Activated T-cell treated with anti-CD3 and anti-CD28 coated beads for 4 hours (primary cell): ENCODE measurements around the gene RORC.
A peak's percentile ranks its signal among the peaks of the same experiment; 100 is the strongest.
"Not testable (repeated sequence)": the region's sequence is repeated elsewhere in the genome, so short reads cannot be mapped to it uniquely, and the experiment has no call there.

Experiments used
- DNase-seq: peaks from one replicate; pipeline ENCODE4 v3.0.0-alpha.2; 2020

The RORC gene

DNA sequence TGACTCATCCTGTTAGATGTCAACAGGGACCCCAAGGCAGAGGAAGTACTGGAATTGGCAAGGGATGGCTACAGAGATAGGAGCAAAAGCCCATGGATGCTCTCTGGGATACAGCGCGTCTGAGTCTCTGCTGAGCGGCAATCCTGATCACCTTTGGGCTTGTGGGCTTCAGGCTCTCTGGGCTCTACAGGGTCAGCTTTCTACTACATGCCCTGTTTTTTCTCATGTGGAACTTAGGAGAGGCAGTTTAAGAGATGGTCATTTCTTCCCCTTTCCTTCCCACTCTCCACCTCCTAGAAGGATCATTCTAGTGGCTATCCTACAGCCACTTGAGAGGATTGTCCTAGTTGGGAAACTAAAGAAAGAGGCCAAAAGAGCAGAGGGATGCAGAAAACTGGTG is 27.7 kb downstream of the RORC start:
- no peak for DNase-seq

DNA sequence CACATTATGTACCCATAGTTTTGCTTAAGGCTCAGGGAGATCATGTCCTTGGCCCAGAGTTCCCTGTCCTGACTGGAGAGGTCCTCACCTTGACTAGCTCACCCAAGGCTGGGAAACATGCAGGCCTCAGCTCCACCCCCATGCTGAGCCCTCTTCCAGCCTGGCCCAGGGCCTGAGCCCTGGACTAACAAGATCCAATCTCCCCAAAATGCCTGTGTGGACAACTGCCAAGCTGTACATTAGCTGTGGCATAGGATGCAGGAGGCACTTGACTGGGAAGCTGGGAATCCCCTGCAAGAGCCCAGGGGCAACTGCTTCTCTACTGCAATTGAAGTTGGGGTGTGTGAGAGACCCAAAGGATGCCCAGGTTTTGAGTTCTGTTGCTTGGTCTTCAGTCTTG is 28.4 kb downstream of the RORC start:
- no peak for DNase-seq

GRCh38 chr1:151802372-151802771 is 29.2 kb downstream of the RORC start:
- DNase-seq: no peak

DNA sequence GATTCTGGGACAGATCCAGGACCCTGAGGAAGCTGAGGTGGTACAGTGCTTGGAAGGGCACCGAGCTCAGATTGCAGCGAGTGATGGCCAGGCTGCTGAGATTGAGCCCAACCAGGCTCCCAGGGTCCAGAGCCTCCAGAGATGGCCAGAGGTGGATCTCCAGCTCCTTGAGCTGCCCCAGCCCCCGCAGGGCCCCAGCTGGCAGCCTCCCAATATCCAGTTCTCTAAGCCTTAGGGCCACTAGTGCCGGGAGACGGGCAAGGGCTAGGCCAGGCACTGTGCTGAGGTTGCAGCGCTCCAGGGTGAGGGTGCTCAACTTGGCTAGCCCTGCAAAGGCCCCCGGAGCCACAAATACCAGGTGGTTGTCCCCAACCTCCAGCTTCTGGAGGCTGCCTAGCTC is 29.8 kb downstream of the RORC start:
- no peak for DNase-seq

GRCh38 chr1:151801310-151801820 is 30.2 kb downstream of the RORC start:
- DNase-seq: no peak

GRCh38 chr1:151800830-151801229 is 30.8 kb downstream of the RORC start:
- no peak for DNase-seq

DNA sequence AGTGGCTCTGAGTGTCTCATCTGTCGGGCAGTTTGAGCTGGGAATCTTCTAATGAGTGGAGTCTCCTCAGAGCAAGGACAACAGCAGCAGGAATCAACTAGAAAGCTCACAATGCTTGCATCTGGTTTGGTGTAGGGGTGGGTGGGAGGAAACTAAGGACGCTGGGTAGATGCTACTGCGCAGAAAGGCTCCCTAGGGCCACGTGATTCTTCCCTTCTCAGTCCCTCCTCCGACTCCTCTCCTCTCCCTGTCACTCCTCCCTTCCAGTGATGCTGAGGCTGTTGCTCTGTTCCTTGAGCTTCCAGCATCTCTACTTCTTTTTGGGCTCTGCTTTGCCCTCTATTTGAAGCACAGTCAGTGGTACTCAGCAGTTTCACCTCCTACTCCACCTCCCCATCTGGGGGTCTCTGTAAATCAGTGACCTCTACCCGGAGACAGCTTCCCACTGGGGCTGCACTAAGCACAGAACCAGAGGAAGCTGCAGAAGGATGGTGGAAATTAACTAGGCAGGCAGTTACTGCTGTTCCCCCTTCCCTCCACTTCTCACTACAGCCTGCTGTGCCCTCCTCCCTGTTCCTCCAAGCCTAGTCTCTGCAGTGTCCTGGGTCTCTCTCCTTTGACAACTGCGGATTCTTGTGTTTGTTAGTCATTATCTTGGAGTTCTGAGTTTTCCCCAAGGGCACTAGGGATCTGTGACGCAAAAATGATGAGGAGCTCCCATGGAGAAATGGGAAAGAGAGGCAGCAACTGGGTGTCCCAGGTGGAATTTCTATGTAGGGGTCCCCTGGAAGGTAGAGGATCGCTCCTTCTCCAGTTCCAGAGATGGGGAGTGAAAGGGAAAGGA is 32.2 kb downstream of the RORC start:
- DNase-seq: no peak

DNA sequence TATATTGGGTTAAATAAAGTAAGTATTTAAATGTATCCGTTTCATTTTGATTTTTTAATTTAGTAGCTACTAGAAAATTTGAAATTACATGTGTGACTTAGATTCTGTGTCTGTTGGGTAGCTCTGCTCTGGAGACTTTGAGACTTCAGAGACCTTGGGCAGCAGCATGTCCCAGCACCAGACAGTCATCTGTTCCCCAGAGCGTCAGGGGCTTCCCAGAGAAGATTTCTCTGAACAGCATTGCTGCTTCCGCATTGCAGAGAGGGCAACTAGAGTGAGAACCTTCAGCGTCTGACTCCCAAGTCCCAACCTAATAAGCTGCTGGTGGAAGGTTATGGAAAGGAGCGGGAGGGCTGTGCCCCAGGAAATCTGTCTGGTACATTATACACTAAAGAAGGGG is 33.0 kb downstream of the RORC start:
- no peak for DNase-seq

GRCh38 chr1:151790940-151791651 is 40.5 kb downstream of the RORC start:
- no peak for DNase-seq

- DNase-seq: peak; percentile 97
These were observed 41.3 kb downstream of the RORC start, which contains the start of gene TDRKH for GRCh38 chr1:151790071-151790939. Gene TDRKH, minus strand, starts transcription at chr1:151790500. Its CDS starts 7,478 bp downstream, at chr1:151783022.

DNA sequence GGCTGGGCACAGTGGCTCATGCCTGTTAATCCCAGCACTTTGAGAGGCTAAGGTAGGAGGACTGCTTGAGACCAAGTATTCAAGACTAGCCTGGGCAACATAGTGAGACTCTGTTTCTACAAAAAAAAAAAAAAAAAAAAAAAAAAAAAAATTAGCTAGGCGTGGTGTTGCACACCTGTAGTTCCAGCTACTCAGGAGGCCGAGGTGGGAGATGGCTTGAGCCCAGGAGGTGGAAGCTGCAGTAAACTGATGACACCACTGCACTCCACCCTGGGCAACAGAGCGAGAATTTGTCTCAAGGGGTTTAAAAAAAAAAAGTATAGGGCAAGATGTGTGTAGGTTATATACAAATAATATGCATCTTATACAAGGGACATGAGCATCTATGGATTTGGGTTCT is 43.9 kb downstream of the RORC start:
- DNase-seq: no peak

GRCh38 chr1:151783796-151784195 is 47.8 kb downstream of the RORC start:
- no peak for DNase-seq

GRCh38 chr1:151782741-151783140 is 48.9 kb downstream of the RORC start:
- no peak for DNase-seq

- not testable (repeated sequence) for DNase-seq
These were observed 49.6 kb downstream of the RORC start for GRCh38 chr1:151782026-151782425.

- not testable (repeated sequence) for DNase-seq
These were observed 50.9 kb downstream of the RORC start for GRCh38 chr1:151780736-151781135.

DNA sequence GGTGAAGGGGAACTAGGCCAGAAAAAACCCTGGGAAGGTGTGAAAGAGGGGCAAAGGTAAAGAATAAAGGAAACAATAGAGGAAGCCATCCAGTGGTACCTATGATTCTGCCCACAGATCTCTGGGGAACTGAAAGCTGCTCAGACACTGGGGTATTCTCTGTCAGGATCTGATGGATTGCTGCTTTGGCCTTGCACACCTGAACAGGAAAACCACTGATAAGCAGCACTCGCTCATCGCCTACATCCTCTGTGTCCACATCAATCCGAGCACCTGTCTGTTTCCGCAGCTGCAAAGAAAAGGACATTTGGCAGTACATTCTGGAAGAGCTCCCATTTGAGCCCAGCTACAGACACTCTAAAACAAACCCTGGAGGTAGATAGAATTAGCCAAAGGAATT is 51.8 kb downstream of the RORC start:
- DNase-seq: no peak

DNA sequence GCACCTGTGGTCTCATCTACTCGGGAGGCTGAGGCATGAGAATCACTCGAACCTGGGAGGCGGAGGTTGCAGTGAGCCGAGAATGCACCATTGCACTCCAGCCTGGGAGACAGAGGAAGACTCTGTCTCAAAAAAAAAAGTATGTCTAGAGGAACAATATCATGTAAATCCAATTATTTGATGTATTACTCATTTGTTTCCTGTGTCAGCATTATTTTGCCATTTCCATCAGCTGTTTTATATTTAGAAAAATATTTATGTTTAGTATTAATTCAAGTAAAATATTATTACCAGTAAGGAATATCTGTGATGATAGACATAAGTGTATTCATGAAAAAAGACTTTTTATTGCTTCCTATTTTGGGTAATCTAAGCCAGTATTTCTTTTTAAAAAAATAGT is 54.3 kb downstream of the RORC start:
- DNase-seq: no peak

DNA sequence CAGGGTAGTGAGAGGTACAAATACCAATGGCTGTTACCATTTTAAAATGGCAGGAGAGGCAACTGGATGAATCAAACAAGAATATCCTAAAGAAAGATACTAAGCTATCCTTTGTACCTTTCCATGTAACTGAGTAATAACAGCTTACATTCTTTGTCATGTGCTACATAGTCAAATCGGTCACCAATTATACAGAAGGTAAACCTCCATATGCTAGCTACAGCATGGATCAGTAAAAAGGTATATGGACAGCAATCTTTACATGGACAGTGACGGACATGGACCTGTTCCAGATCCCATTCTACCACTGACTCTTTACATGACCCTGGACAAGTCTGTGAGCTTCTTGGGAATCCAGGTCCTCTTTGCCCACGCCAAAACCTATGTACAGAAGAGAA is 54.9 kb downstream of the RORC start:
- DNase-seq: no peak

DNA sequence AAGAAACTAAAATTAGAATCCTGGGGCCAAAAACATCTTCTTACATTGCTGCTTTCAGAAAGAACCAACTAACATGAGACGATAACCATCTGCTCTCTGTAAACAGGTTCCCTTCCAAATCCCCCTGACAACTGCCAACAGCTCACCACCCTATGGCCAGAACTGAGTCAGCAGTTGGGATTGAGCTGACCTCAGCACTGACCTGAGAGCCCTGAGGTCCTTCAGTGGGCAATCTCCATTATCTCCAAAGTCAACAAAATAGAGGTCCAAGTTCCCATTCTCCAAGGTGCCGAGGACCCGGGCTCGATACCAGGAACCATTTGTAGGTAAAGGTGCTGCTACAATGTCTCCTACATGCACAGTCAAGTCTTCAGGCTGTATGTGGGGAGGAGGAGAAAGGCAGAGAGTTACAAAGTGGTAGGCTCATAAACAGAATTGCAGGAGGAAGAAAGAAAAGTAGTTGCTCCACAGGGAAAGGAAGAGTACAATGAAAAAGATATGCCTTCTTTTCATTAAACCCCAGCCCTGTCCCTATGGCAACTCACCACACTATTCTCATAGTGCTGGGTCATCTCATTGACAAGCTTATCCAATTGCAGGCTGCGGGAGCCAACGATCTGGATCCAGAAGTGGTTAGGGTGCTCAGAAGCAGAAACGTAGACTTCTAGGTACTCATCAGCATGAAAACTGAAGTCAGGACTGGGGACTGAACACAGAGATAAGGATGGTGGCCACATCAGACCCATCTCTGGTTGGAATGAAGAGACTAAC is 55.5 kb downstream of the RORC start:
- DNase-seq: no peak

- no peak for DNase-seq
These were observed 57.2 kb downstream of the RORC start for GRCh38 chr1:151774256-151774922.

- no peak for DNase-seq
These were observed 57.9 kb downstream of the RORC start for GRCh38 chr1:151773702-151774101.

DNA sequence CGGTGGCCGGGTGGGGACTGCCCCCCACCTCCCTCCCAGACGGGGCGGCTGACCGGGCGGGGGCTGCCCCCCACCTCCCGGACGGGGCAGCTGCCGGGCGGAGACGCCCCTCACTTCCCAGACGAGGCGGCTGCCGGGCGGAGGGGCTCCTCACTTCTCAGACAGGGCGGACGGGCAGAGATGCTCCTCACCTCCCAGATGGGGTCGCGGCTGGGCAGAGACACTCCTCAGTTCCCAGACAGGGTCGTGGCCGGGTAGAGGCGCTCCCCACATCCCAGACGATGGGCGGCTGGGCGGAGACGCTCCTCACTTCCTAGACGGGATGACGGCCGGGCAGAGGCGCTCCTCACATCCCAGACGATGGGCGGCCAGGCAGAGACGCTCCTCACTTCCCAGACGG is 62.3 kb downstream of the RORC start:
- not testable (repeated sequence) for DNase-seq
